ENCODE data around the gene CBLIF. TPM values are rescaled to one million over a fixed set of nuclear protein-coding genes. Genes with fewer than 3 reads are reported as not detected.

CBLIF gene
- total RNA-seq, 3 donors from 2014 or later: not detected

- Histone ChIP-seq H3K36me3 (no peaks in the 10 kb centered on the region), H3K9me3 (no peaks in the 10 kb centered on the region), H3K27ac (no peak within 1 kb of the TSS), H3K4me1 (no peaks in the 10 kb centered on the region), H3K27me3 (no peaks in the 10 kb centered on the region), H3K4me3 (no peak within 1 kb of the TSS)
- TF ChIP-seq POLR2A (IDR thresholded peaks at IDR 0.05): no peak
- no peak for TF ChIP-seq POLR2AphosphoS5 (IDR thresholded peaks at IDR 0.05)
- TF ChIP-seq, protein P1, sequence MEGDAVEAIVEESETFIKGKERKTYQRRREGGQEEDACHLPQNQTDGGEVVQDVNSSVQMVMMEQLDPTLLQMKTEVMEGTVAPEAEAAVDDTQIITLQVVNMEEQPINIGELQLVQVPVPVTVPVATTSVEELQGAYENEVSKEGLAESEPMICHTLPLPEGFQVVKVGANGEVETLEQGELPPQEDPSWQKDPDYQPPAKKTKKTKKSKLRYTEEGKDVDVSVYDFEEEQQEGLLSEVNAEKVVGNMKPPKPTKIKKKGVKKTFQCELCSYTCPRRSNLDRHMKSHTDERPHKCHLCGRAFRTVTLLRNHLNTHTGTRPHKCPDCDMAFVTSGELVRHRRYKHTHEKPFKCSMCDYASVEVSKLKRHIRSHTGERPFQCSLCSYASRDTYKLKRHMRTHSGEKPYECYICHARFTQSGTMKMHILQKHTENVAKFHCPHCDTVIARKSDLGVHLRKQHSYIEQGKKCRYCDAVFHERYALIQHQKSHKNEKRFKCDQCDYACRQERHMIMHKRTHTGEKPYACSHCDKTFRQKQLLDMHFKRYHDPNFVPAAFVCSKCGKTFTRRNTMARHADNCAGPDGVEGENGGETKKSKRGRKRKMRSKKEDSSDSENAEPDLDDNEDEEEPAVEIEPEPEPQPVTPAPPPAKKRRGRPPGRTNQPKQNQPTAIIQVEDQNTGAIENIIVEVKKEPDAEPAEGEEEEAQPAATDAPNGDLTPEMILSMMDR (IDR thresholded peaks at IDR 0.05): no peak
- intact Hi-C loops (cut with DNase I; ENCODE audit: low total_unique reads): no loop called here
- no peak for DNase-seq (ENCODE audit: low spot score in 2 of 2)
Observed at GRCh38 chr11:59878575-59878974, 33.3 kb upstream of the CBLIF start, which contains the start of gene OOSP3. Gene OOSP3, plus strand, starts transcription at chr11:59878782. Its CDS starts 27 bp downstream, at chr11:59878809.

GRCh38 chr11:59877784-59878183, 32.5 kb upstream of the CBLIF start:
- no peak for TF ChIP-seq POLR2A (IDR thresholded peaks at IDR 0.05)
- TF ChIP-seq, protein P1 (IDR thresholded peaks at IDR 0.05): no peak
- TF ChIP-seq POLR2AphosphoS5 (IDR thresholded peaks at IDR 0.05): no peak

GRCh38 chr11:59877325-59877724, 32.0 kb upstream of the CBLIF start:
- no peaks in the 10 kb centered on the region for H3K9me3 ChIP-seq
- no peak overlapping the region for H3K4me3 ChIP-seq
- H3K27me3 ChIP-seq: no peaks in the 10 kb centered on the region
- H3K27ac ChIP-seq: no peak overlapping the region
- H3K36me3 ChIP-seq: no peaks in the 10 kb centered on the region
- TF ChIP-seq POLR2A (IDR thresholded peaks at IDR 0.05): no peak
- no peak for TF ChIP-seq POLR2AphosphoS5 (IDR thresholded peaks at IDR 0.05)
- TF ChIP-seq, protein P1 (IDR thresholded peaks at IDR 0.05): no peak
- no peaks in the 10 kb centered on the region for H3K4me1 ChIP-seq
- intact Hi-C loops (cut with DNase I; ENCODE audit: low total_unique reads): no loop called here
- no peak for DNase-seq (ENCODE audit: low spot score in 2 of 2)

More at GRCh38 chr11:59877784-59878183, 32.5 kb upstream of the CBLIF start:
- no peaks in the 10 kb centered on the region for H3K4me1 ChIP-seq
- H3K4me3 ChIP-seq: no peak overlapping the region
- no peak for DNase-seq (ENCODE audit: low spot score in 2 of 2)
- no peaks in the 10 kb centered on the region for H3K27me3 ChIP-seq
- H3K36me3 ChIP-seq: no peaks in the 10 kb centered on the region
- no peak overlapping the region for H3K27ac ChIP-seq
- H3K9me3 ChIP-seq: no peaks in the 10 kb centered on the region
- intact Hi-C loops (cut with DNase I; ENCODE audit: low total_unique reads): no loop called here

- intact Hi-C loops (cut with DNase I; ENCODE audit: low total_unique reads): no loop called here
- no peaks in the 10 kb centered on the region for H3K4me1 ChIP-seq
- TF ChIP-seq, protein P1 (IDR thresholded peaks at IDR 0.05): no peak
- TF ChIP-seq POLR2AphosphoS5 (IDR thresholded peaks at IDR 0.05) (no peak), POLR2A (IDR thresholded peaks at IDR 0.05) (no peak)
Observed at GRCh38 chr11:59875856-59876519, 30.7 kb upstream of the CBLIF start.

DNA sequence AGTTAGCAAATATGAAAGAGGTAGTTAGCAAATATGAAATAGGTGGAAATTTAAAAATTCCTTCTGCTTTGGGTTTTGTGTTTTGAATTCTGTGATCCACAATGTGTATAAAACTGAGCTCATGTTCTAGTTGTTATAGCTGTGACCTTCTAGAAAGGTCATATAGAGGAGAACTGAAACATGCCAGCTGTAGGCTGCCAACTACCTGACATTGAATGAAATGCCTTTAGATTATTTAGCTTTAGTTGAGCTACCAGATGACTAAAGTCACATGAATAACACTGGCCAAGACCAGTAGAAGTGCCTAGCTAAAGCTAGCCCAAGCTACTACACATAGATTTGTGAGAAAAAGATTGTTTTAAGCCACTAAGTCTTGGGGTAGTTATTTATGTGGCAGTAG, 26.8 kb upstream of the CBLIF start:
- Histone ChIP-seq H3K27ac (no peak overlapping the region), H3K36me3 (no peaks in the 10 kb centered on the region), H3K27me3 (no peaks in the 10 kb centered on the region), H3K9me3 (no peaks in the 10 kb centered on the region), H3K4me3 (no peak overlapping the region), H3K4me1 (no peaks in the 10 kb centered on the region)
- no peak for DNase-seq (ENCODE audit: low spot score in 2 of 2)
- intact Hi-C loops (cut with DNase I; ENCODE audit: low total_unique reads): no loop called here
- TF ChIP-seq, protein P1 (IDR thresholded peaks at IDR 0.05): no peak
- TF ChIP-seq POLR2AphosphoS5 (IDR thresholded peaks at IDR 0.05): no peak
- no peak for TF ChIP-seq POLR2A (IDR thresholded peaks at IDR 0.05)

More at GRCh38 chr11:59875856-59876519, 30.7 kb upstream of the CBLIF start:
- no peak overlapping the region for H3K27ac ChIP-seq
- no peak overlapping the region for H3K4me3 ChIP-seq
- no peaks in the 10 kb centered on the region for H3K27me3 ChIP-seq
- H3K36me3 ChIP-seq: no peaks in the 10 kb centered on the region
- no peak for DNase-seq (ENCODE audit: low spot score in 2 of 2)
- H3K9me3 ChIP-seq: no peaks in the 10 kb centered on the region

Measured in breast epithelium (tissue), 4 donors.